ENCODE data around the gene RASAL2.

- TF ChIP-seq CTCF (IDR thresholded peaks at IDR 0.05) (no peak), ZFX (IDR thresholded peaks at IDR 0.05; ENCODE audit: borderline replicate concordance) (no peak)
These were observed 409.9 kb downstream of the RASAL2 start for GRCh38 chr1:178503849-178504248.

Data from 22Rv1 (cell line).